ENCODE measurements around the gene MYO5B. TPM values are rescaled to one million over a fixed set of nuclear protein-coding genes. Genes with fewer than 3 reads are reported as not detected.

MYO5B gene
- total and polyA plus RNA-seq, 10 of the 15 experiments (the other 5 are each of a cell fraction or from before 2014, with no cell fraction given), result 2.5 to 4.5 (median 3.3) TPM

GRCh38 chr18:50199346-50199855 lies 4.5 kb upstream of the MYO5B start:
- Histone ChIP-seq H2AFZ (ENCODE audit: control insufficient read depth, low read depth, low read length) (no peak overlapping the region), H3K36me3 (ENCODE audit: control insufficient read depth in 2 of 2, insufficient read depth in 2 of 2, low read length in 1 of 2) (no peaks in the 10 kb centered on the region), H3K4me2 (ENCODE audit: control insufficient read depth, insufficient read depth) (no peak overlapping the region), H3K4me3 (no peak overlapping the region), H3K27me3 (replicated peaks in 1 of 2; ENCODE audit: control insufficient read depth in 2 of 2, insufficient read depth in 2 of 2, low read length in 1 of 2) (peaks cover 2 to 9% of the 10 kb centered on the region in 2 experiments; a peak in 3 of 4 replicates), H4K20me1 (ENCODE audit: control insufficient read depth, insufficient read depth) (no peaks in the 10 kb centered on the region), H3K9ac (ENCODE audit: control insufficient read depth, insufficient read depth, low read length) (no peak overlapping the region), H3K4me1 (ENCODE audit: control insufficient read depth, insufficient read depth, low read length) (no peaks in the 10 kb centered on the region), H3K79me2 (ENCODE audit: control insufficient read depth, insufficient read depth, low read length) (no peaks in the 10 kb centered on the region), H3K27ac (ENCODE audit: control insufficient read depth, insufficient read depth) (no peak overlapping the region), H3K9me3 (replicated peaks; ENCODE audit: control insufficient read depth, insufficient read depth, low read length) (no peaks in the 10 kb centered on the region; the same call in 2 of the 3 replicates)
- RAD21 ChIA-PET (ENCODE audit: unreplicated experiment), result no interaction called here
- BruUV-seq (replicated peaks), result no TSS peak
- WGBS (ENCODE audit: insufficient coverage, insufficient replicate concordance, low lambda C conversion rate, missing lambda C conversion rate), result 32% methylated on average over 5 of the region's 5 CpGs
- FAIRE-seq (no peak), DNase-seq (ENCODE audit: low read depth, low spot score) (no peak), ATAC-seq (no peak)
- POLR2A ChIA-PET, result no interaction called here
- CTCF ChIA-PET, result interaction anchor here (0.6 to 1.2 kb wide), 2 partner anchors 97 to 158 kb away, joined by 3 to 5 read pairs; no protein-coding TSS in a partner anchor
- in situ Hi-C loops (cut with MboI), result no loop called here
- SMC1A ChIA-PET (ENCODE audit: uncharacterized antibody, unreplicated experiment), result interaction anchor here (0.9 kb wide), 1 partner anchor 158 kb away, joined by 5 read pairs; no protein-coding TSS in a partner anchor
- intact Hi-C loops (cut with micrococcal nuclease; ENCODE audit: unreplicated experiment), result loop anchor here (10.0 kb wide), 1 partner anchor 685 kb away; no protein-coding TSS in a partner anchor
- TF ChIP-seq GATAD2B (conservative IDR thresholded peaks at IDR 0.05; ENCODE audit: low read depth) (no peak), POU2F2 (IDR thresholded peaks at IDR 0.05; ENCODE audit: borderline replicate concordance, low read depth, low read length) (no peak), ZNF592 (IDR thresholded peaks at IDR 0.05) (no peak), ESRRA (IDR thresholded peaks at IDR 0.05; ENCODE audit: low read length) (no peak), SUZ12 (IDR thresholded peaks at IDR 0.05; ENCODE audit: unreplicated experiment) (no peak), ZNF217 (IDR thresholded peaks at IDR 0.05) (no peak), ZBTB4 (CRISPR knock-in tag; IDR thresholded peaks at IDR 0.05) (no peak), GABPA (IDR thresholded peaks at IDR 0.05; ENCODE audit: low read depth) (no peak), CEBPB (IDR thresholded peaks at IDR 0.05; ENCODE audit: borderline replicate concordance in 1 of 2, low read depth in 2 of 2, low read length in 2 of 2) (no peak)
- TF ChIP-seq, protein P1, sequence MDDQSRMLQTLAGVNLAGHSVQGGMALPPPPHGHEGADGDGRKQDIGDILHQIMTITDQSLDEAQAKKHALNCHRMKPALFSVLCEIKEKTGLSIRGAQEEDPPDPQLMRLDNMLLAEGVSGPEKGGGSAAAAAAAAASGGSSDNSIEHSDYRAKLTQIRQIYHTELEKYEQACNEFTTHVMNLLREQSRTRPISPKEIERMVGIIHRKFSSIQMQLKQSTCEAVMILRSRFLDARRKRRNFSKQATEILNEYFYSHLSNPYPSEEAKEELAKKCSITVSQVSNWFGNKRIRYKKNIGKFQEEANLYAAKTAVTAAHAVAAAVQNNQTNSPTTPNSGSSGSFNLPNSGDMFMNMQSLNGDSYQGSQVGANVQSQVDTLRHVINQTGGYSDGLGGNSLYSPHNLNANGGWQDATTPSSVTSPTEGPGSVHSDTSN (IDR thresholded peaks at IDR 0.05; ENCODE audit: insufficient replicate concordance, low read depth, low read length), result no peak
- TF ChIP-seq, protein P2, sequence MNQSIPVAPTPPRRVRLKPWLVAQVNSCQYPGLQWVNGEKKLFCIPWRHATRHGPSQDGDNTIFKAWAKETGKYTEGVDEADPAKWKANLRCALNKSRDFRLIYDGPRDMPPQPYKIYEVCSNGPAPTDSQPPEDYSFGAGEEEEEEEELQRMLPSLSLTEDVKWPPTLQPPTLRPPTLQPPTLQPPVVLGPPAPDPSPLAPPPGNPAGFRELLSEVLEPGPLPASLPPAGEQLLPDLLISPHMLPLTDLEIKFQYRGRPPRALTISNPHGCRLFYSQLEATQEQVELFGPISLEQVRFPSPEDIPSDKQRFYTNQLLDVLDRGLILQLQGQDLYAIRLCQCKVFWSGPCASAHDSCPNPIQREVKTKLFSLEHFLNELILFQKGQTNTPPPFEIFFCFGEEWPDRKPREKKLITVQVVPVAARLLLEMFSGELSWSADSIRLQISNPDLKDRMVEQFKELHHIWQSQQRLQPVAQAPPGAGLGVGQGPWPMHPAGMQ (IDR thresholded peaks at IDR 0.05; ENCODE audit: borderline replicate concordance), result no peak
